Esophagus (tissue), 2 donors: ENCODE data around the gene RPS27L. TPM values are rescaled to one million over a fixed set of nuclear protein-coding genes. Genes with fewer than 3 reads are reported as not detected.

Source experiments
- H3K27ac ChIP-seq, 2 donors: one replicate each; pipeline ENCODE4 v1.5.1; 2013; ENCODE audit warnings: low read depth in 2 of 2, mild to moderate bottlenecking in 2 of 2, inconsistent platforms in 1 of 2, low read length in 1 of 2, moderate library complexity in 1 of 2
- H3K27me3 ChIP-seq, 2 donors: one replicate each; pipeline ENCODE4 v1.6.1; 2013; ENCODE audit warnings: low read length in 2 of 2, control low read depth in 1 of 2, mild to moderate bottlenecking in 1 of 2; ENCODE audit not compliant: insufficient read depth in 2 of 2, control insufficient read depth in 1 of 2
- H3K36me3 ChIP-seq, 2 donors: one replicate each; pipeline ENCODE4 v1.6.1; 2013; ENCODE audit warnings: low read length in 1 of 2; ENCODE audit not compliant: control insufficient read depth in 2 of 2, insufficient read depth in 2 of 2
- H3K4me1 ChIP-seq, 2 donors: one replicate each; pipeline ENCODE4 v1.6.1; 2013; ENCODE audit warnings: low read length in 1 of 2; ENCODE audit not compliant: control insufficient read depth in 2 of 2, insufficient read depth in 2 of 2
- H3K4me3 ChIP-seq, 2 donors: one replicate each; pipeline ENCODE4 v1.5.1; 2013; ENCODE audit warnings: low read length in 2 of 2, mild to moderate bottlenecking in 2 of 2, low read depth in 1 of 2, moderate library complexity in 1 of 2
- H3K9me3 ChIP-seq, 2 donors: one replicate each; pipeline ENCODE4 v1.6.1; 2013; ENCODE audit warnings: mild to moderate bottlenecking in 2 of 2, low read depth in 1 of 2, low read length in 1 of 2, moderate library complexity in 1 of 2; ENCODE audit not compliant: control insufficient read depth in 2 of 2, insufficient read depth in 1 of 2
- WGBS, 2 donors: extraction: QIAGEN DNeasy Blood & Tissue Kit; methylation state at CpG; one replicate each; pipeline ENCODE4 v1.1.7; 2013; 5-methylcytosine and 5-hydroxymethylcytosine counted together
- polyA plus RNA-seq, 2 donors: library from polyadenylated mRNA; stranded (reverse); fragments of 200-250 nt; gene quantifications; one replicate each; pipeline ENCODE4 v1.2.3, GENCODE V29; 2013
- donor health status: healthy with polysubstance abuse.
- donor health status: Bipolar disorder and iron deficiency.

Gene RPS27L
- polyA plus RNA-seq, 2 donors: 55.1 to 59.5 TPM

GRCh38 chr15:63124506-63124905, 32.8 kb downstream of the RPS27L start:
- 96 to 99% methylated on average over 9 of the region's 9 CpGs for WGBS, 2 donors

DNA sequence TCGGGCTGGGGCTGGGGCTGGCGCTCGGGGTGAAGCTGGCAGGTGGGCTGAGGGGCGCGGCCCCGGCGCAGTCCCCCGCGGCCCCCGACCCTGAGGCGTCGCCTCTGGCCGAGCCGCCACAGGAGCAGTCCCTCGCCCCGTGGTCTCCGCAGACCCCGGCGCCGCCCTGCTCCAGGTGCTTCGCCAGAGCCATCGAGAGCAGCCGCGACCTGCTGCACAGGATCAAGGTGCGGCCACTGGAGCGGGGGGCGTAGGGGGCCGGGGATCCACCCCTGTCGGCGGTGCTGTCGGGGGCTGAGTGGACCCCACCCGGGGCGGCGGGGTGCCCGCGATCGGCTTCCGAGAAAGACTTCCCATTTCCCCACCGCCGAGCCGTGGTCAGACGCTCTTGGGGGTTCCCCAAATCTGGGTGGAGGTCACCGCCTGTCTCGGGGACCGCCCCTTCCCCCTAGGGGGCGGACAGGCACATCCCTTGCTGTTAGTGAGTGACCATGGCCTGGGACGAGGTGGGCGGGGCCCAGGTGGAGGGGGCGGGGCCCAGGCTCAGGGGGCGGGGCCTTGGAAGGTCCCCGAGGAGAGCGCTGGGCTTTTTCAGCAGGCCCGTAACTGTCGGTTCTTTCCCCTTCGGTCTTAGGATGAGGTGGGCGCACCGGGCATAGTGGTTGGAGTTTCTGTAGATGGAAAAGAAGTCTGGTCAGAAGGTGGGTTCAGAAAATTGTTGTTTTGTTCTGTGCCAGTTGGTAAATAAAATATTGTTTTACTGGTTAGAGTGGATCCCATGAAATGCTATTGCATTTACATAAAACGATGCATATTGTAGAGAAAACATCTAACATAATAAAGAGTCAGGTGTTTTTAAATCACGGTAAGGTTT, 35.0 kb downstream of the RPS27L start:
- H3K4me3 ChIP-seq: peak overlapping the region; percentile 79 to 93
- H3K27me3 ChIP-seq: no peaks in the 10 kb centered on the region
- 1% methylated on average over 47 to 59 of the region's 59 CpGs for WGBS, 2 donors
- H3K9me3 ChIP-seq: no peaks in the 10 kb centered on the region
- H3K27ac ChIP-seq: peak overlapping the region; percentile 93
- H3K4me1 ChIP-seq: no peaks in the 10 kb centered on the region
- peaks cover 0 to 2% of the 10 kb centered on the region in 2 donors for H3K36me3 ChIP-seq

More at GRCh38 chr15:63124506-63124905, 32.8 kb downstream of the RPS27L start:
- no peak overlapping the region for H3K27ac ChIP-seq
- peaks cover 0 to 2% of the 10 kb centered on the region in 2 donors for H3K36me3 ChIP-seq
- no peaks in the 10 kb centered on the region for H3K9me3 ChIP-seq
- H3K4me3 ChIP-seq: no peak overlapping the region
- no peaks in the 10 kb centered on the region for H3K27me3 ChIP-seq
- no peaks in the 10 kb centered on the region for H3K4me1 ChIP-seq

- 3 to 4% methylated on average over 31 to 40 of the region's 40 CpGs for WGBS, 2 donors
- Histone ChIP-seq H3K4me1 (no peaks in the 10 kb centered on the region), H3K9me3 (no peaks in the 10 kb centered on the region), H3K36me3 (no peaks in the 10 kb centered on the region), H3K4me3 (peak within 1 kb of the TSS; percentile 79 to 93), H3K27ac (peak within 1 kb of the TSS; percentile 93), H3K27me3 (no peaks in the 10 kb centered on the region)
Observed at GRCh38 chr15:63121382-63122001, 35.8 kb downstream of the RPS27L start, which contains the start of gene LACTB. LACTB (plus strand) TSS chr15:63121861; CDS start chr15:63121872, 11 bp downstream.

GRCh38 chr15:63118854-63119253, 38.4 kb downstream of the RPS27L start:
- Histone ChIP-seq H3K9me3 (no peaks in the 10 kb centered on the region), H3K36me3 (no peaks in the 10 kb centered on the region), H3K4me1 (no peaks in the 10 kb centered on the region), H3K27ac (no peak overlapping the region), H3K4me3 (no peak overlapping the region), H3K27me3 (no peaks in the 10 kb centered on the region)
- WGBS, 2 donors: 83 to 84% methylated on average over 3 of the region's 3 CpGs

DNA sequence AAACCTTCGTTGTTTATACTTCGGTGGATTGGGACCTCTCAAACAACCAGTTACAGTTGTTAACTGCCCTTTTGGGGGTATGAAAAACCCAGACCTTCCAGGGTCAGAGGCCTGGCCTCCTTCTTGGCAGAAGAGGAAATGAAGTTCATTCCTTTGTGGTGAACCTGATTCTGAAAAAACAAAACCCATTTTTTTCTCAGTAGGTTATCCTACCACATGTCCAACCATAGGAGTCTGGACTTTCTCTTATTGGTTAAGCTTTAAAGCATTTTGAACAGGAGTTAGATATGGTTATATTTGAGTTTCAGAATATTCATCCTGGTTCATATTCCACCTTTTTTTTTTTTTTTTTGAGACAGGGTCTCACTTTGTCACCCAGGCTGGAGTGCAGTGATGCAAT, 42.8 kb downstream of the RPS27L start:
- Histone ChIP-seq H3K4me1 (no peaks in the 10 kb centered on the region), H3K4me3 (no peak overlapping the region), H3K9me3 (no peaks in the 10 kb centered on the region), H3K36me3 (no peaks in the 10 kb centered on the region), H3K27me3 (no peaks in the 10 kb centered on the region), H3K27ac (no peak overlapping the region)
- 72 to 75% methylated on average over 2 of the region's 2 CpGs for WGBS, 2 donors

DNA sequence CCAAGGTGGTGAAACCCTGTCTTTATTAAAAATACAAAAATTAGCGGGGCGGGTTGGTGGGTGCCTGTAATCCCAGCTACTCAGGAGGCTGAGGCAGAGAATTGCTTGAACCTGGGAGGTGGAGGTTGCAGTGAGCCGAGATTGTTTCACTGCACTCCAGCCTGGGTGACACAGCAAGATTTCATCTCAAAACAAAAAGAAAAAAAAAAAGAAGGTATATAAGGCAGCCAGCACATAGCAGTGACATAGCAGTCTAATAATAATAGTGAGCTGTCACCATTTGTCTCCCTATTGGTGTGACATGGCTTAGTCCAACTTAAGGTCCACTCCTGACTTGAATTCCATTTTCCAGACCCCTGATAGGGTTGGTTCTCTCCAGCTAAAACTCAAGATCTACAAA, 44.4 kb downstream of the RPS27L start:
- Histone ChIP-seq H3K27ac (no peak overlapping the region), H3K4me1 (no peaks in the 10 kb centered on the region), H3K36me3 (no peaks in the 10 kb centered on the region), H3K4me3 (no peak overlapping the region), H3K27me3 (no peaks in the 10 kb centered on the region), H3K9me3 (no peaks in the 10 kb centered on the region)
- WGBS, 2 donors: 96 to 98% methylated on average over 3 of the region's 3 CpGs

DNA sequence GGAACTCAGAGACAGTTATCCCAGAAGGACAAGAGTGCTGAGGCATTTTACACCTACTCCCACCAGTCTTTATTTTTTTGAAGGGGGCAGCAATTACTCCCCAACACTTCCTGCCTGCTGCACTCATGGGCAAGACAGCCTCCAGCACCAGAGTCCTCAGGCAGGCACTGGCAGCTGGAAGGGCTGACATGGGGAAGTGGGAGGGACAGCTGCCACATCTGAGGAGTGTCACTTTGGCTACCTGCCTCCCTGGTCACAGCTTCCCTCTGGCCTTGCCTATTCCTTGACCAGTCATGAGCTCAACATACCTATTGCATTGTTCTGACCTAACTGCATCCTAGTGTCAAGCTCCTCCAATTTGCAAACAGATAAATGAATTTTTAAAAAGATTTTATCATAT, 45.8 kb downstream of the RPS27L start:
- Histone ChIP-seq H3K27ac (no peak overlapping the region), H3K4me3 (no peak overlapping the region), H3K36me3 (no peaks in the 10 kb centered on the region), H3K27me3 (no peaks in the 10 kb centered on the region), H3K9me3 (no peaks in the 10 kb centered on the region), H3K4me1 (no peaks in the 10 kb centered on the region)

DNA sequence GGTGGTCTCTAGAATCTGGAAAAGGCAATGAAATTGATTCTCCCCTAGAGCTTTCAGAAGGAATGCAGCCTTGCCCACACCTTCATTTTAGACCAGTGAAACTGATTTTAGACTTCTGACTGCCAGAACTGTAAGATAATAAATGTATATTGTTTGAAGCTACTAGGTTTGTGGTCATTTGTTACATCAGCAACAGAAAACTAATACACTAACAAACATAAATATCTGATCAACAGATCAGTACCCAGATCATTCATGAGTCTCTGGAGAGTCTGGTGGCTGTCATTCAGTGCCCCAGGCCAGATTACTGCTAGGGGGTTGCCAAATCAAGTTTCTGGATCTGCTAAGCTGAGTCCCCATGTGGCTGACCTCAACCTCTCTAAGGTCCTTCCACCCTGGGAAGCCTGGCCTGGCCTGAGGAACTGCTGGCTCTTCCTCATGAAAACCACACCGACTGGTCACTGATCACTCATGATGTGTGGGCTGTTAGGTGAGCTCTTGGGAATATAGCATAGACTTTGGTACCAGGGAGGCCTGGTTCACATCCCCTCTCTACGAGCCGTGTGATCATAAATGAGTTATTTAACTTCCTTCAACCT, 46.8 kb downstream of the RPS27L start:
- Histone ChIP-seq H3K4me1 (no peaks in the 10 kb centered on the region), H3K9me3 (no peaks in the 10 kb centered on the region), H3K4me3 (no peak overlapping the region), H3K36me3 (no peaks in the 10 kb centered on the region), H3K27me3 (no peaks in the 10 kb centered on the region), H3K27ac (no peak overlapping the region)
- 91 to 93% methylated on average over 3 of the region's 3 CpGs for WGBS, 2 donors

GRCh38 chr15:63109920-63110319, 47.4 kb downstream of the RPS27L start:
- Histone ChIP-seq H3K36me3 (no peaks in the 10 kb centered on the region), H3K27ac (no peak overlapping the region), H3K4me3 (no peak overlapping the region), H3K27me3 (no peaks in the 10 kb centered on the region), H3K9me3 (no peaks in the 10 kb centered on the region), H3K4me1 (no peaks in the 10 kb centered on the region)
- 84 to 92% methylated on average over 2 of the region's 2 CpGs for WGBS, 2 donors
